Activated naive CD8-positive, alpha-beta T cell treated with anti-CD3 and anti-CD28 coated beads, Interleukin-2, amount 50 U/mL, for 16 hours (primary cell): ENCODE measurements around the gene SEC22B.
"Not testable (repeated sequence)": the region's sequence is repeated elsewhere in the genome, so short reads cannot be mapped to it uniquely, and the experiment has no call there.

ENCODE experiments used
- DNase-seq: peaks from one replicate; pipeline ENCODE4 v3.0.0-alpha.2; 2020; ENCODE audit warnings: low read depth, low spot score

Gene SEC22B

GRCh38 chr1:120145806-120146205 lies 30.5 kb downstream of the SEC22B start:
- DNase-seq, result not testable (repeated sequence)

- DNase-seq, result not testable (repeated sequence)
These were observed 31.7 kb downstream of the SEC22B start for GRCh38 chr1:120144626-120145025.

GRCh38 chr1:120144169-120144568 lies 32.2 kb downstream of the SEC22B start:
- DNase-seq, result not testable (repeated sequence)

DNA sequence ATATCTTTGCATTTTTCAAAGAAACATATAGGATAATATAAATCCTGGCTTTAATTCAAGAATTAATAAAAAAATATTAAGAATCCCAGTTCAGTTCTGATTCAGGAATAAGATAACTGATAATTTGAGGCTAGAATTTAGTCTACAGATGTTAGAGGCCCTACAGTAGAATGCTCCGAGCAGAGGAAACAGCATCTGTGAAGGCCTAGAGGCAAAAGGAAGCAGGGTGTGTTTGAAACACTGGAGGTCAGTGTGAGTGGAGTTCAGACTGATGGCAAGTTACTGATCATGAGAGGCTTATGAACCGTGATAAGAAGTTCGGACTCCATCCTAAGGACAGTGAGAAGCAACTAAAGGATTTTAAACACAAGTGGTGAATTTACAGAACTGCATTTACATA lies 33.0 kb downstream of the SEC22B start:
- DNase-seq, result not testable (repeated sequence)

- DNase-seq, result peak; percentile 6
These were observed 33.6 kb downstream of the SEC22B start for GRCh38 chr1:120142512-120143263.

GRCh38 chr1:120141865-120142264 lies 34.5 kb downstream of the SEC22B start:
- not testable (repeated sequence) for DNase-seq

DNA sequence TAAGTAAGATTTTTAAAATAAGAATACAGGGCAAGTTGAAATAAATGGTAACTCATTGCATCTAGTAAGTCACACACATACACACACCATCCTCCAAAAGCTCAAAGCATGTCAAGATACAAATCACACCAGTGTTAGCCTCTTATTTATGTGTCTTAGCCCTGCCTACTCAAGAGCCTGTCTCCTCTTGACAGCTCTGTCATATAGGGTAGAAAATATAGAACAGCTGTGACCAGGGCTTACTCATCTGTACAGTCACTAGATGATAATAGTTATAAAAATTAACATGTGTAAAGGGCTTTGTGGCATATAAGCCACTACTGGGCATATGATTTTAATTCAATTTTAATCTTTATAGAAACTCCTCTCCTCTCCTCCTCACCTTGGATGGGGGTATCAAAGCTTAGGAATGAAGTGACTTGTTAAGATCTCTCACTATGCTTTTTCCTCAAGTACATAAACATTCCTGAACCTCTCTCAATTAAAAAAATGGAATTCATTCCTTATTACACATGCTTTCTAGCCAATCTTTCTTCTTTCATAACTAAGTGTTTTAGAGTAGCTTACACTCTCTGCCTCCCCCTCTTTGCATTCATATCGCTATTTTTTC lies 35.6 kb downstream of the SEC22B start:
- DNase-seq, result not testable (repeated sequence)

- not testable (repeated sequence) for DNase-seq
These were observed 40.2 kb downstream of the SEC22B start for GRCh38 chr1:120136086-120136485.

- DNase-seq, result not testable (repeated sequence)
These were observed 42.4 kb downstream of the SEC22B start for GRCh38 chr1:120133928-120134325.

DNA sequence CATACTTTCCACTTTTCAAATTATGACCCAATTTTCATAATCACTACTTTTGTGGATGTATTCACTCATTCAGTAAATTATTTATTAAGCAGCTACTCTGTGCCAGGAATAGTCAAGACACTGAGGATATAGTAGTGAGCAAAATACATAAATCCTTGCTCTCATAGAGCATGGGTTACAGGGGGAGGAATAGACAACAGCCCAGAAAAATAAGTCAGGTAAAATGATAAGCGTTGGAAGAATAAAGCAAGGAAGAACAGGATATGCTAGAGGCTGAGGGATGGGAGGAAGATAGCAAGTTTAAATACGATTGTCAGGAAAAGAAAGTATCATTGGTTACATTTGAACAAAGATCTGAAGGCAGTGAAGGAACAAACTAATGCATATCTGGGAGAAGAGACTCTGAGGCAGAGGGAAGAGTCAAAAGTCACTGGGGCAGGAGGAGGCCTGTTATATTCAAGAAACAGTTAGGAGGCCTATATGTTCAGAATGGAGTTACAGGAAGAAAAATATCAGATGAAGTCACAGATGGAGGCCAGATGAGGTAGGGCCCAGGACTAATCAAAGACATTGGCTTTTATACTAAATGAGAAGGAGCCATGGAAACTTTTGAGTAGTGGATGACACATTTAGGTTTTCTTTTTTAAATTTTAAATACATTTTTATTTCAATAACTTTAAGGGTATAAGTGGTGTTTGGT lies 42.9 kb downstream of the SEC22B start:
- DNase-seq, result no peak

DNA sequence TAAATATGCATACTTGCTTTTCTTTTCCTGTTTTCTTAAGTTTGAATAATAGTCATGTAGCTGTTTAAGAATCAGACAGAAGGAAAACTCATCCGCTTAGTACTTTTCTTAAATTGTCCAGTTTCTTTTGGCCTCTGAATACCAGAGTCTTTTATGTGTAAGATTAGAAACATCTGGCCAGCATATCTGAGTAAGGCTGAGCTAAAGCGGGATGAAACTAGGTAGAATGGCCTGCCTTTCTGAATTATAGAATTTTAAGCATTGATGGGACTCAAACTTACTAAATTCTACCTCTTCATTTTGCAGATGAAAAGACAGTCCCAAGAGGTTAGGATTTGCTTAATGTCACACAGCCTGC lies 43.9 kb downstream of the SEC22B start:
- DNase-seq, result not testable (repeated sequence)

GRCh38 chr1:120131611-120132405 lies 44.5 kb downstream of the SEC22B start:
- DNase-seq, result not testable (repeated sequence)

DNA sequence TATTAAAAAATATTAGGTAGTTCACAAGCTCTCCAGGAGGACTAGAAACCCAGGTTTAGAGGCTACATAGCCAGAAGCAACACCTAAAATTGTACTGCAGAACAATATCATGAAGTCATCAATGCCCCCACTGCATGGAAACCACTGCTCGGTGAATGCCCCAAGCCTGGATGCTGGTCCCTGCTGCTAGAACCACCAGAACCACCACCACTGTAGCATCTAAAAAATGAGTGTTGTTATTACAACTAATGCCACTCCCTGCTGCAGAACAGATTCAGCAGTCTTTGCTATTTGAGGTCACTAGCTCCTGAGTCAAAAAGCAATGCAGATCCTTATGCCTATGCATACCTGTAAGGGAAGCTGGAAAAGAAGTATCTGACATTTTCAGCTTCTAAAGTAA lies 48.4 kb downstream of the SEC22B start:
- not testable (repeated sequence) for DNase-seq

DNA sequence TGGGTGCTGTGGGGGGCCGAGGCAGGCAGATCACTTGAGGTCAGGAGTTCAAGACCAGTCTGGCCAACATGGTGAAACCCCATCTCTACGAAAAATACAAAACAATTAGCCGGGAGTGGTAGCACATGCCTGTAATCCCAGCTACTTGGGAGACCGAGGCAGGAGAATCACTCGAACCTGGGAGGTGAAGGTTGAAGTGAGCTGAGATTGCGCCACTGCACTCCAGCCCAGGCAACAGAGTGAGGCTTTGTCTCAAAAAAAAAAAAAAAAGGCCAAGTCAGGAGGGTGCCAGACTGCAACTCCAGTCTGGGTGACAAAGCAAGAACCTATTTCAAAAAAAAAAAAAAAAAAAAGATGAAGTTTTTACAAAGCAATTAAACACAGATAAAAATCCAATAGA lies 50.1 kb downstream of the SEC22B start:
- not testable (repeated sequence) for DNase-seq

DNA sequence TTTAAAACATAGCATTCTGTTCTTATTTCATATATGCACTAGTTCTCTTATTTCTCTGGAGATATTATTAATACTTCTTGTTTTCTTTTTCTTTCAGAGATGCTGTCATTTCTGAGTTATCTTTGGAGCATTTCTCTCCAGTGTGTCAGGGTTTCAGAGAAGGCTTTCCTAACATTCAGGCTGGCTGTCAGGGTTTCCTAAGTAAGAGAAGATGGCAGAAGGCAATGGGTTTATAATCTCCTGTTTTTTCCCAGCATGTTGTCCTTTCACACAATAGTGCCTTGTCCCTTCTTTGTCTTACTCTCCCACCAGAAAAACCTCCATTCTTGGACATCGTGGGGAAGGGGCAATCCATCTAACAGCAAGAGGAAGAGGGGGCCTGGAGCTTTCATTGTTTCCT lies 51.7 kb downstream of the SEC22B start:
- DNase-seq, result not testable (repeated sequence)

DNA sequence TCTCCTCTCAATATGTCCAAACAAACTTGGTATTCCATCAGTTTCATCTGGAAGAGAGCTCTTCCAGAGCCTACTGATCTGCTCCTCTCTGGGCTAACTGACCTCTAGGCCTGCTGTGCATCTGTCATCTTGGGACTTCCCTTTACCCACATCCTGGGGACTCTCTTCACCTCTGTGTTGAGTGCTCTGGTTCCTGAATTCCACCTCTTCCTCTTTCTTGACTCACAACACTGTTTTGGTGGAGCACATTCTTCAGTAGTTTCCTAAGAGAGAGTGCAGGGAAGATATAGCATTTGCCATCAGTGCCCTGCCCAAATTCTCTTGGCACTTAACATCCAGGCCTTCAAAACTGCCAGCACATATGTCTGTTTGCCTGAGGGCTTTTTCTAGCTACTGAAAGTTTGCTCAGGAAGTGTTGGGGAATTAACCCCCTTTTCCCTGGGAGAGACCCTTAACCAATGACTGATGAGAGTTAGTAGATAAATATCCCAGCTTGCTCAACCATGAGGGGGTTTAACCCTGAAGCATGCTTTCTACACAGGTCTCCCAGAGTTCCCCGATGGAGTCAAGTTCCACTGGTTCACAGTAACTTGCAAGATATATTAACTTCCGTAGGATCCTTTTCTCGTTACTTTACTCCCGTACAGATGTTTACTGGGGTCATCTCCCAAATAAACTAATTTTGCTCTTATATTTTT lies 52.4 kb downstream of the SEC22B start:
- DNase-seq, result not testable (repeated sequence)

- DNase-seq, result not testable (repeated sequence)
These were observed 53.9 kb downstream of the SEC22B start for GRCh38 chr1:120122262-120122893.

GRCh38 chr1:120121830-120122229 lies 54.5 kb downstream of the SEC22B start:
- DNase-seq, result not testable (repeated sequence)

- not testable (repeated sequence) for DNase-seq
These were observed 55.8 kb downstream of the SEC22B start for GRCh38 chr1:120120525-120120924.

DNA sequence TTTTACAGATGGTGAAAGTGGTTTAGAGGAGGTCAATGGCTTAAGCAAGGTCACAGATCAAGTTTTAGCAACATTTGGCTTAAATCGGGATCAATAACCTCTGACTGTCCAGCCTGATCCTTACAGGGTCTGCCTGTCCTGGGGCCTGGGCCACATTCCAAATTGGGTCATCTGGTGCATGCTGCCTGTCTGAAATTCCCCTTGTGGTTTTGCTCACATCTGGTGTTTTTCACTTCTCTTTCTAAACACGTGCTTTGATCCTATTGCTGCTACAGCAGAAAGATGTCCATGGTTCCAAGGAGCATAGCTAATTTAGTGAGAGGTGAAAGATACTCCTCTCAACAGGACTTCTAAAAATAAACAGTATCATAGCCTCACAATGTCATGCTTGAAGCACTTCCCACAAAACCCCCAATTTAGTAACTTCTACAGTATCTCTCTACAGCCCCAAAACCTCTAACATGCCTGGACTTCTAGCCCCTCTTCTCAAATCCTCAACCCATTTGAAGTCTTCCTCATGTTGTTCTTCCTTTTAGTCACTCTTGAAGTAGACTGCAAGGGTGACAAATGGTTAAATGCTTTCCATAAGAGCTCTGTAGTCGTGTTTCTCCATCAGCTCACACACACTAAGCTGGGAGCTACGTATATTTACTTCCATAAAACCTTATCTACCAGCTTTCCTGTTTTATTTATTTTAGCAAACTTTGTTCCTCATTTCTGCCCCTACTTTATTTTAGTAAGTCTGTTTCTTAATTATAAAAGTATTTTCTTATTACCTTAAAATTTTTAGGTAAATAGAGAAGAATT lies 58.7 kb downstream of the SEC22B start:
- not testable (repeated sequence) for DNase-seq
